Muscle layer of colon (tissue), 2 donors: ENCODE results near the gene APBB2.

Source experiments
- H3K27ac ChIP-seq: one replicate; pipeline ENCODE4 v1.7.0; 2013; ENCODE audit warnings: low read depth, mild to moderate bottlenecking, low read length, moderate library complexity
- H3K27me3 ChIP-seq, 2 donors: one replicate each; pipeline ENCODE4 v1.7.0; 2013; ENCODE audit warnings: low read length in 2 of 2, mild to moderate bottlenecking in 2 of 2; ENCODE audit not compliant: insufficient read depth in 2 of 2, control insufficient read depth in 1 of 2
- H3K36me3 ChIP-seq: one replicate; pipeline ENCODE4 v1.7.0; 2013; ENCODE audit warnings: mild to moderate bottlenecking, low read length; ENCODE audit not compliant: insufficient read depth
- H3K4me1 ChIP-seq: one replicate; pipeline ENCODE4 v1.7.0; 2013; ENCODE audit warnings: mild to moderate bottlenecking, low read length; ENCODE audit not compliant: insufficient read depth
- H3K4me3 ChIP-seq, 2 donors: one replicate each; pipeline ENCODE4 v1.7.0; 2013; ENCODE audit warnings: low read length in 2 of 2, low read depth in 1 of 2, mild to moderate bottlenecking in 1 of 2, moderate library complexity in 1 of 2
- H3K9ac ChIP-seq: one replicate; pipeline ENCODE4 v1.7.0; 2013; ENCODE audit warnings: low read length
- H3K9me3 ChIP-seq: one replicate; pipeline ENCODE4 v1.7.0; 2013; ENCODE audit warnings: mild to moderate bottlenecking, low read length
- donor health status: abdominal sarcoma.
- donor health status: Adenocarcinoma of cecum.

Gene APBB2

GRCh38 chr4:41184009-41184408, 30.3 kb downstream of the APBB2 start:
- Histone ChIP-seq H3K36me3 (no peaks in the 10 kb centered on the region), H3K27me3 (no peaks in the 10 kb centered on the region), H3K4me3 (no peak overlapping the region), H3K4me1 (peaks cover 32% of the 10 kb centered on the region), H3K9ac (no peak overlapping the region), H3K9me3 (no peaks in the 10 kb centered on the region), H3K27ac (no peak overlapping the region)

DNA sequence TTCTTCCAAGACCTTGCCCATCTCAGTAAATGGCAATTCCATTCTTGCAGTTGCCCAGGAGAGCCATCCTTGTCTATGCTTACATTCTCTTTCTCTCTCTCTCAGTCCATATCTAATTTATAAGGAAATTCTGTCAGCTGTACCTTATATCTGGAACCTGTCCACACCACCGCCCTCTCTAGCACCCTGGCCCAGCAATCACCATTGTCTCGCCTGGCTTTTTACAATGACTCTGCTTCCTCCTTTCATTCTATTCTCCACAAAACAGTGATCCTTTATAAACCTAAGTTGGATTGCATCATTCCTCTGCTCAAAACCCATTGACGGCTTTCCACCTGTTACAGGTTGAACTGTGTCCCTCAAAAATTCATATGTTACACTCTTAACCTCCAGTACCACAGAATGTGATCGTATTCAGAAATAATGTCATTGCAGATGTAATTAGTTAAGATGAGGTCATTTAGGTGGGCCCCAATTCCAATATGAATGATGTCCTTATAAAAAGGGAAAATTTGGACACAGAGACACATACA, 31.3 kb downstream of the APBB2 start:
- Histone ChIP-seq H3K4me3 (no peak overlapping the region), H3K9me3 (no peaks in the 10 kb centered on the region), H3K4me1 (peaks cover 35% of the 10 kb centered on the region), H3K36me3 (no peaks in the 10 kb centered on the region), H3K9ac (no peak overlapping the region), H3K27ac (no peak overlapping the region), H3K27me3 (no peaks in the 10 kb centered on the region)

DNA sequence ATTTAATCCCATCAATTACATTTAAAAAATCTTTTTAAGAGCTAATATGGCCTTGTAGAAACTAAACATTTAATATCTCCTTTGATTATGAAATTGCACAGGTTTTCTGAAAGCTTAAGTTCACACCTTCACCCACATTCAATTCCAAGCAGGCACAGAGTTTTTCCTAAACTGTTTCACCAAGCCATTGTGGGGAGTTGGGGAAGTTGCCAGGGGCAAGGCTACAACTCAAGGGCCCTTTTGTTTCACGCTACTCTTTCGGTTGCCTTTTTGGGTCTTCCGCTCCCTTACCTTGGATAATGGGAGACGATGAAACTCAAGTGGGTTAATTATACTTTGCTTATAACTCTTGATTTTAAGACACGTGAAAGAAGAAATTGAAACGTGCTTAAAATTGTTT, 33.3 kb downstream of the APBB2 start:
- Histone ChIP-seq H3K9me3 (no peaks in the 10 kb centered on the region), H3K27ac (no peak overlapping the region)

DNA sequence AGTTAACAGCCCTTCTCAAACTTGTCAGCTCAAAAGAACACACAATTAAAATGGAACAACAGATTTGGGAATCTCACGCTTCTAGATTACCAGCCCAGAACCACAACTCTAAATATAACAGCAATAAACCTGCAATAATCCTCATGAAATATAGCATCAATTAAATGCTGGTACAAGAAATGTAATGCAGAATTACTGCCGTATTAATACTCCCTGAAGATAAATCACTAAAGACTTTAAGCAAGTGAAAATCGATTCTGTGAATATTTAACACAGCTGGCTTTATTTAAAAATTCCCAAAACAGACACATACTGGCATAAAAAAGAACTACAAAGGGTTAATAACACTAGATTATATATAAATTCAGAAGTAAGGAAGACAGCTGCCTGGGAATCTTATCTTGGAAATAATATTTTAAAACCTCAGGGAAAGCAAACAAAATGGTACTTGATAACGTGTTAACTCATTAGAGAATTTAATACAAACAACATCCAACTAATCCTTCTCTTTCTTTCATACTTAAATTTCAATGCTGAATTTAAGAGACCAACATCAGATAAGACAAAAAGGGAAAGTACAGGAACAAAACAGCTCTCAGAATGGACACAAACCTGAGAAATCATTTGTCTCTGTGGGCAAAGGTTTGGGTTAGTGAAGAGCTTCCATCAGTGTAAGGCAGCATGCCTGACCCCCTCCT, 34.7 kb downstream of the APBB2 start:
- Histone ChIP-seq H3K27ac (no peak overlapping the region), H3K4me3 (no peak overlapping the region), H3K36me3 (no peaks in the 10 kb centered on the region), H3K4me1 (peaks cover 35% of the 10 kb centered on the region), H3K27me3 (no peaks in the 10 kb centered on the region), H3K9me3 (no peaks in the 10 kb centered on the region), H3K9ac (no peak overlapping the region)

More for the DNA sequence above, 33.3 kb downstream of the APBB2 start:
- H3K4me3 ChIP-seq = no peak overlapping the region
- no peaks in the 10 kb centered on the region for H3K36me3 ChIP-seq
- no peak overlapping the region for H3K9ac ChIP-seq
- H3K4me1 ChIP-seq = peaks cover 36% of the 10 kb centered on the region
- H3K27me3 ChIP-seq = no peaks in the 10 kb centered on the region

- Histone ChIP-seq H3K9me3 (no peaks in the 10 kb centered on the region), H3K36me3 (no peaks in the 10 kb centered on the region), H3K4me3 (no peak overlapping the region), H3K27ac (no peak overlapping the region), H3K9ac (no peak overlapping the region), H3K27me3 (no peaks in the 10 kb centered on the region), H3K4me1 (peaks cover 35% of the 10 kb centered on the region)
Measured at GRCh38 chr4:41178372-41179370, 35.7 kb downstream of the APBB2 start.

DNA sequence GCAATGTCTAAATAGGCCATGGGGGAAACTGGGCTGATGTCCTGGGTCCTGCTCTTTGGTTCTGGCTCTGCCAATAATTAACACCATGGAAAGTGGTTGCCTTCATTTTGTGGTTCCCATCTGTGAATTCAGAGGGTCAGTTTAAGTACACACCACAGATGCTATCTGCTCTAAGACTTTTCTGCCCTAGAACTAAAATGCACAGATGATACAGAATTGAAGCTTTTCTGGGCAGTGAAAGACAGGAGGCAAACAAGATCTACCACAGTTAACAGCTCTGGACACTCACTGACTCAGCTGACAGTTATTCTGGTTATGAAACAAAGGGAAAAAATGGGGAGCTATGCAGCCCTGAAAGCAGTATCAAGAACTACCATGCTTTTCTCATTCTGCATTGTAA, 37.3 kb downstream of the APBB2 start:
- Histone ChIP-seq H3K4me3 (no peak overlapping the region), H3K9ac (no peak overlapping the region), H3K9me3 (no peaks in the 10 kb centered on the region), H3K27me3 (no peaks in the 10 kb centered on the region), H3K27ac (no peak overlapping the region), H3K4me1 (peaks cover 35% of the 10 kb centered on the region), H3K36me3 (no peaks in the 10 kb centered on the region)

DNA sequence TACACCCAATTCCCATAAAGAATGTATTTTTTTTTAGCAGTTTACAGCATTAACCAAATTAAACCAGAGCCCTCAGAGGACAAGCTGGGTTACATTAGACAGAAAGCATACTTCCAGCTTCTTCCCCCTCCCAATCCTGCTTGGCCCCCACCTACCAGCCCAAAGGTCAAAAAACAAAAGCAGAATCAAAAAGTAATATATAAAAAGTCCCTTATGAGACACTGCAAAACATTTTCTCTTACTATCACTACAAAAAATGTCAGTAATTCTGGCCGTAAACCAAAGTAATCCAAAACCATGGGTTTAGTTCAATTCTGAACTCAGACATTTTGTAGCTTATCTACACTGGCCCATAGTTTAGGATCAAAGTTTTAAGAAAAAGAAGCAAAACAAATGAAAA, 38.0 kb downstream of the APBB2 start:
- H3K4me1 ChIP-seq = peaks cover 35% of the 10 kb centered on the region
- H3K9ac ChIP-seq = no peak overlapping the region
- no peak overlapping the region for H3K27ac ChIP-seq
- H3K9me3 ChIP-seq = no peaks in the 10 kb centered on the region
- H3K4me3 ChIP-seq = no peak overlapping the region
- H3K36me3 ChIP-seq = no peaks in the 10 kb centered on the region
- no peaks in the 10 kb centered on the region for H3K27me3 ChIP-seq

DNA sequence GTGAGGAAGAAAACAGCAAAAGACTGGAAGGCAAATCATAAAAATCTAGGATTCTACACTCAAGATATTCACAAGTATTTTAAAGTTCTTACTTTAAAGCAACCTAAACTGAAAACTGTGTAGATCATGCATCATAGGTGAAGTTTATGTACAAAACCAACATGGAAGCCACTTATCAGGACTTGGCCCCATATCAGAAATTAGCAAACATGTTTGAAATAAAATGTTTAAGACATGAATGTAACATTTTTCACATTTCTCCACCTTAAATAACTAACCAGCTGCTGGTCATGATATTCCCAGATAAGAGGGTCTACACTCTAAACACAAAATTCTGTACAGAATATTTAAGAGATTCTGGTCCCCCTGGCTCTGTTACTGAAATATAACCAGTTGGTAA, 38.5 kb downstream of the APBB2 start:
- no peaks in the 10 kb centered on the region for H3K27me3 ChIP-seq
- H3K4me1 ChIP-seq = peaks cover 35% of the 10 kb centered on the region
- no peaks in the 10 kb centered on the region for H3K36me3 ChIP-seq
- no peak overlapping the region for H3K27ac ChIP-seq
- H3K9ac ChIP-seq = no peak overlapping the region
- H3K9me3 ChIP-seq = no peaks in the 10 kb centered on the region
- H3K4me3 ChIP-seq = no peak overlapping the region

DNA sequence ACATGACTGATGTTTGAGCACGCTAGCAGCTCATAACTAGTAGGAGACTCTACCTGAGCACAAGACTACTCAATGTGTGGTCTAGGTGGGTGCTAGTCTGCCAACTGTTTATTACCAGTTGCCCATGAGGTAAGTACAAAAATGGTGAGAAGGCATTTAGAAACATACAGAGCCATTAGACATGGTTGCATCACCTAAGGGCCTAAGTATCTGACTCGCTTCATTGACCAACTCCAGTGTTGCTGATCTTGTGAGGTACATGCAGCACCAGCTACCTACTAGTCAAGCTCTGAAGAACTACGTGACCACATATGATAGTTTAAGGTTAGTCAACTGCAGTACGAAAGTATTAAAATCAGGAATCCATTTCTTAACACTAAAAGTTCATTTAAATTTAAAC, 39.9 kb downstream of the APBB2 start:
- Histone ChIP-seq H3K9ac (no peak overlapping the region), H3K4me3 (no peak overlapping the region), H3K27ac (no peak overlapping the region), H3K36me3 (no peaks in the 10 kb centered on the region), H3K27me3 (no peaks in the 10 kb centered on the region), H3K4me1 (peaks cover 29% of the 10 kb centered on the region), H3K9me3 (no peaks in the 10 kb centered on the region)

DNA sequence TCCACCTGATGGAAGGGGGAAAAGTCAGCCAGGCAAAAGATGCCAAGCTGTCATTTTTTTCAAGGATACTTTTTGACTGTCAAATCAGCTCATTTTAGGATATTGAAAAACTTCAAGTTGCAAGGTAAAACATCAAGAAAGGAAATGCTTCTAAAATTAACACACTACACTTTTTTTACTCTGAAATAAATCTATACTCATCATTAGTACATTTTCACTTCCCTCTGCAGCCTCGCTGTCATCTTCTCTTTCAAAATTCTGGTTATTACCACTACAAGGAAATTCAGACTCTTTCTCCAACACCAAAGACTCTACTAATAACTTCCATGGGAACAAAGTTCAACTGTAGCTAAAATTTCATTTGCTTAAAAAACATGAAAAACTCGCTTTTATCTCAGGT, 41.6 kb downstream of the APBB2 start:
- no peaks in the 10 kb centered on the region for H3K9me3 ChIP-seq
- H3K36me3 ChIP-seq = no peaks in the 10 kb centered on the region
- no peak overlapping the region for H3K9ac ChIP-seq
- H3K4me3 ChIP-seq = no peak overlapping the region
- no peaks in the 10 kb centered on the region for H3K27me3 ChIP-seq
- H3K4me1 ChIP-seq = peaks cover 14% of the 10 kb centered on the region
- H3K27ac ChIP-seq = no peak overlapping the region

DNA sequence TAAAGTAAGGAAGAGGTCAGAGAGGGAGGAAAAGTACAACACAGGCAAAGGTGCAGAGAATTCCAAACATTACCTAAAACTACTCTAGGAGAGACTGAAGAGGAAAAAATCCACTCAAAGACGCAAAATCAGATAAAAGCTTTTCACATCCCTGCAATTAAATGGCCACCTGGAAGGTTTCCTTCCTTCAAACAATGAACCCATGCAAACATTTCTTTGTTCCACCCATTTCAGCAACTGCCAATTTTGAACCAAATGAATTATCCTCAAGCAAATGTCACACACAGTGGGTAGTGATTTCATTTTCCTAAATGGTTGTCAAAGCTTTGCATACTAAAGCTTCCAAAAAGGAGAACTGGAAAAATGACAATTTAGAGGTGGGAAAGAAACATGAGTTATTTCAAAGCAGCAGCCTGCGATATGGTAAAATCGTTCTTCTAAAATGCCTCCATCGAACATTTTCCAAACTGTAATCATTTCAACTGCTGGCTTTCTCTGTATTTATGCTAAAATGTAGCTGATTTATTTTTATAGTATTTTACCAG, 45.0 kb downstream of the APBB2 start:
- Histone ChIP-seq H3K36me3 (no peaks in the 10 kb centered on the region), H3K27me3 (no peaks in the 10 kb centered on the region), H3K4me1 (no peaks in the 10 kb centered on the region), H3K9ac (no peak overlapping the region), H3K4me3 (no peak overlapping the region), H3K9me3 (no peaks in the 10 kb centered on the region), H3K27ac (no peak overlapping the region)
